Upper lobe of left lung (tissue), 4 donors: ENCODE measurements around the gene BFSP2.

Source experiments
- CTCF ChIP-seq, 6 experiments: fragments of 450-650 bp in 4 of 6; fragments of 200-600 bp in 2 of 6; sonication (generic) in 2 of 6; IDR thresholded peaks; one replicate each; pipeline ENCODE4 v1.5.1; 2016 to 2019; ENCODE audit warnings: antibody characterized with exemption in 6 of 6
- POLR2A ChIP-seq, 4 donors: fragments of 450-650 bp; IDR thresholded peaks; one replicate each; pipeline ENCODE4 v1.5.1; 2016 to 2017; ENCODE audit warnings: antibody characterized with exemption in 4 of 4, mild to moderate bottlenecking in 2 of 4
- POLR2AphosphoS5 ChIP-seq, 2 donors: sonication (generic); formaldehyde crosslinking; IDR thresholded peaks; one replicate each; pipeline ENCODE4 v1.5.1; 2017; ENCODE audit warnings: antibody characterized with exemption in 2 of 2

- TF ChIP-seq CTCF (IDR thresholded peaks at IDR 0.05) (no peak), POLR2A (IDR thresholded peaks at IDR 0.05) (no peak), POLR2AphosphoS5 (IDR thresholded peaks at IDR 0.05) (no peak)
Observed at GRCh38 chr3:133453383-133453782, 53.5 kb downstream of the BFSP2 start.
